BE2C (cell line): ENCODE results near the gene SELENOW.

ENCODE experiments used
- DNase-seq: peaks from one replicate; pipeline ENCODE4 v3.0.0-alpha.2; 2020
- H3K27me3 ChIP-seq: fragments of 250-450 bp; sonication (Bioruptor Pico); 2 replicates; pipeline ENCODE4 v1.5.1; 2020; ENCODE audit warnings: mild to moderate bottlenecking
- H3K36me3 ChIP-seq: fragments of 250-450 bp; sonication (Bioruptor Pico); 2 replicates; pipeline ENCODE4 v1.5.1; 2020; ENCODE audit warnings: mild to moderate bottlenecking
- H3K4me1 ChIP-seq: fragments of 250-450 bp; sonication (Bioruptor Pico); 2 replicates; pipeline ENCODE4 v1.5.1; 2020
- H3K4me3 ChIP-seq: 2 replicates; pipeline ENCODE4 v1.5.1; 2011; ENCODE audit warnings: low read depth, low read length
- H3K9me3 ChIP-seq: fragments of 250-450 bp; sonication (Bioruptor Pico); 2 replicates; pipeline ENCODE4 v1.5.1; 2020
- TF ChIP-seq, protein P1 (sequence below): IDR thresholded peaks from 2 replicates; pipeline ENCODE4 v1.5.1; 2012; ENCODE audit warnings: mild to moderate bottlenecking, low read depth, low read length

The SELENOW gene

DNA sequence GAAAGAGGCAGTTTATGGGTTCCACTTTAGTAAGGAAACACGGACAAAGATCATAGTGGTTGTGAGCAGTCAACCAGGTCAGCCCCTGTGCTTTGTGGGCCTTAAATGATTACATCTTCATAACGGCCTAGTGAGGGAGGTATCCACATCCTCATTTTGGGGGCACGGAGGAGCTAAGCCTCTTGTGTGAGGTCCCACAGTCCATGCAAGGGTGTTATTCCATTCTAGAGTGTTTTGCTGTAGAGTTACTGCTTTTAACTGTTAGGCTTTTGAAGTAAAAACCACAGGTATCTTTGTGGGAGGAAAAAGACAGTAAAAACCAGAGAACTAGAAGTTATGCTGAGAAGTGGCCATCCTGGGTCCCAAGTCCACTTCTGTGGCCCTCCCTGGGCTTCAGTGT, 29.2 kb upstream of the SELENOW start:
- no peaks in the 10 kb centered on the region for H3K27me3 ChIP-seq
- H3K36me3 ChIP-seq: peaks cover 75% of the 10 kb centered on the region
- H3K9me3 ChIP-seq: no peaks in the 10 kb centered on the region
- TF ChIP-seq, protein P1, sequence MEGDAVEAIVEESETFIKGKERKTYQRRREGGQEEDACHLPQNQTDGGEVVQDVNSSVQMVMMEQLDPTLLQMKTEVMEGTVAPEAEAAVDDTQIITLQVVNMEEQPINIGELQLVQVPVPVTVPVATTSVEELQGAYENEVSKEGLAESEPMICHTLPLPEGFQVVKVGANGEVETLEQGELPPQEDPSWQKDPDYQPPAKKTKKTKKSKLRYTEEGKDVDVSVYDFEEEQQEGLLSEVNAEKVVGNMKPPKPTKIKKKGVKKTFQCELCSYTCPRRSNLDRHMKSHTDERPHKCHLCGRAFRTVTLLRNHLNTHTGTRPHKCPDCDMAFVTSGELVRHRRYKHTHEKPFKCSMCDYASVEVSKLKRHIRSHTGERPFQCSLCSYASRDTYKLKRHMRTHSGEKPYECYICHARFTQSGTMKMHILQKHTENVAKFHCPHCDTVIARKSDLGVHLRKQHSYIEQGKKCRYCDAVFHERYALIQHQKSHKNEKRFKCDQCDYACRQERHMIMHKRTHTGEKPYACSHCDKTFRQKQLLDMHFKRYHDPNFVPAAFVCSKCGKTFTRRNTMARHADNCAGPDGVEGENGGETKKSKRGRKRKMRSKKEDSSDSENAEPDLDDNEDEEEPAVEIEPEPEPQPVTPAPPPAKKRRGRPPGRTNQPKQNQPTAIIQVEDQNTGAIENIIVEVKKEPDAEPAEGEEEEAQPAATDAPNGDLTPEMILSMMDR: no peak
- no peaks in the 10 kb centered on the region for H3K4me1 ChIP-seq
- DNase-seq: no peak
- no peak overlapping the region for H3K4me3 ChIP-seq

DNA sequence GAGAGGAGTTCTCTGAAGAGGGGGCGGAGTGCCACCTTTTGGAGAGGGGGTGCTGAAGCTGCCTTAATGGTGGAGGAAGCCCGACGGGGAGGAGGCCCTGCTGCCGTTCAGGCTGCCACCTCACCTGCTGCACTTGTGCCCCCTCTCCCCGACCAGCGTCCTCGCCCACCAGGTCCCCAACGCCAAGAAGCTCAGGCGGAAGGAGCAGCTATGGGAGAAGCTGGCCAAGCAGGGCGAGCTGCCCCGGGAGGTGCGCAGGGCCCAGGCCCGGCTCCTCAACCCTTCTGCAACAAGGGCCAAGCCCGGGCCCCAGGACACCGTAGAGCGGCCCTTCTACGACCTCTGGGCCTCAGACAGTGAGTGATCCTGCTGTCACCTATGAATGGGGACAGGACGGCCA, 27.8 kb upstream of the SELENOW start:
- H3K4me1 ChIP-seq: no peaks in the 10 kb centered on the region
- H3K9me3 ChIP-seq: no peaks in the 10 kb centered on the region
- no peak overlapping the region for H3K4me3 ChIP-seq
- no peaks in the 10 kb centered on the region for H3K27me3 ChIP-seq
- TF ChIP-seq, protein P1: no peak
- DNase-seq: no peak
- H3K36me3 ChIP-seq: peaks cover 89% of the 10 kb centered on the region

DNA sequence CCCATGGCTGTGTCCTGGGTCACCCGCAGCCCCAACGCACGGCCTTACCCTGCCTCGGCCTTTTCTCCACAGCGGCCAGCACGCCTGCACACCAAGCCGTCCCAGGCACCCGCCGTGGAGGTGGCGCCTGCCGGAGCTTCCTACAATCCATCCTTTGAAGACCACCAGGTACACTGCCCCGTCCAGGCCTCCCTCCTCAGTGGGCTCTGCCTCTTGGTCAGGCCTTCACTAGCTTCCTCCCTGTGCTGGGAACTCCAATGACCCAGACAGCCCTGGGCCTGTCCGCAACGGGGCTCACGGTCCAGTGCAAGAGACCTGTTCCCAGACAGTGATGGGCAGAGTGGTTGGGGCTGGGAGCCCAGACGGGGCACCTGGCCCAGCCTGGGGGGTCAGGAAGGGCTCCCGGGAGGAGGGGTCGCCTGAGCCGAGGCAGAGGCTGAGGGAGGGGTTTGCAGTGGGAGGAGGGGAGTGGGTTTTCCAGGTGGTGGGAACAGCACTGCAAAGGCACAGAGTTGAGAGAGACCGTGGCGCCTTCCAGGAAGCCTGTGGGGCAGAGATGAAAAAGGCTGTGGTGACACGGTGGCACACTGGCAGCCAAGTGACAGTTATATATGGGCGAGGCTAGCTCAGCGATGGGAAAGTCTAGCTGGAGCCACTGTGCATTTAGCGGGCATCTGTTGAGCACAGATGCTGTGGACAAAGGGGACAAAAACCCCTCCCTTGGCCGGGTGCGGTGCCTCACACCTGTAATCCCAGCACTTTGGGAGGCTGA, 25.9 kb upstream of the SELENOW start:
- Histone ChIP-seq H3K9me3 (no peaks in the 10 kb centered on the region), H3K36me3 (peaks cover 96% of the 10 kb centered on the region), H3K4me1 (no peaks in the 10 kb centered on the region), H3K4me3 (no peak overlapping the region), H3K27me3 (no peaks in the 10 kb centered on the region)
- TF ChIP-seq, protein P1: no peak
- DNase-seq: no peak

DNA sequence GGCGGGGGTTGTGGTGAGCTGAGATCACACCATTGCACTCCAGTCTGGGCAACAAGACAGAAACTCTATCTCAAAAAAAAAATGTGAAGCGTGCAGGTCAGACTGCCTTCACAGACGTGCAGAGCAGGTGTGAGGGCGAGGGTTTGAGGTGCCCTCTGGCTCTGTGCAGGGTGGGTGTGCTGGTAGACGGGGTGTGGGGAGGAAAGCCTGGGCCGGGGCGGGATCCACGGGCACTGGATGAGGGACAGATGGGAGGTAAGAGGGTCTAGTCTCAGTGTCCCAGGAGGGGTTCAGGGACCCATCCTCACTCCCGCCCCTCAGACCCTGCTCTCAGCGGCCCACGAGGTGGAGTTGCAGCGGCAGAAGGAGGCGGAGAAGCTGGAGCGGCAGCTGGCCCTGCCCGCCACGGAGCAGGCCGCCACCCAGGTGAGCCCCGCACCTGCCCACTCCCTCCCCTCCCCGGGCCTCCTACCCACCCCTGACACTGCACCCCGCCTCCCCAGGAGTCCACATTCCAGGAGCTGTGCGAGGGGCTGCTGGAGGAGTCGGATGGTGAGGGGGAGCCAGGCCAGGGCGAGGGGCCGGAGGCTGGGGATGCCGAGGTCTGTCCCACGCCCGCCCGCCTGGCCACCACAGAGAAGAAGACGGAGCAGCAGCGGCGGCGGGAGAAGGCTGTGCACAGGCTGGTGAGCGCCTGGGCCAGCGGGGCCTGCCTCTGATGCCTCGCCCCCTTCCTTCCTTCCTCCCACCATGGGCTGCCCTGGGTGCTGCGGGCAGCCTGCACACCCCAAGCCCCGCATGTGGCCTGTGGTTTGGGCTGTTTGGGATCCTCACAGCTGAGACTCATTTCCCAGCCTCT, 24.1 kb upstream of the SELENOW start:
- TF ChIP-seq, protein P1: no peak
- no peak overlapping the region for H3K4me3 ChIP-seq
- peaks cover 97% of the 10 kb centered on the region for H3K36me3 ChIP-seq
- no peaks in the 10 kb centered on the region for H3K9me3 ChIP-seq
- DNase-seq: no peak
- H3K4me1 ChIP-seq: no peaks in the 10 kb centered on the region
- no peaks in the 10 kb centered on the region for H3K27me3 ChIP-seq

DNA sequence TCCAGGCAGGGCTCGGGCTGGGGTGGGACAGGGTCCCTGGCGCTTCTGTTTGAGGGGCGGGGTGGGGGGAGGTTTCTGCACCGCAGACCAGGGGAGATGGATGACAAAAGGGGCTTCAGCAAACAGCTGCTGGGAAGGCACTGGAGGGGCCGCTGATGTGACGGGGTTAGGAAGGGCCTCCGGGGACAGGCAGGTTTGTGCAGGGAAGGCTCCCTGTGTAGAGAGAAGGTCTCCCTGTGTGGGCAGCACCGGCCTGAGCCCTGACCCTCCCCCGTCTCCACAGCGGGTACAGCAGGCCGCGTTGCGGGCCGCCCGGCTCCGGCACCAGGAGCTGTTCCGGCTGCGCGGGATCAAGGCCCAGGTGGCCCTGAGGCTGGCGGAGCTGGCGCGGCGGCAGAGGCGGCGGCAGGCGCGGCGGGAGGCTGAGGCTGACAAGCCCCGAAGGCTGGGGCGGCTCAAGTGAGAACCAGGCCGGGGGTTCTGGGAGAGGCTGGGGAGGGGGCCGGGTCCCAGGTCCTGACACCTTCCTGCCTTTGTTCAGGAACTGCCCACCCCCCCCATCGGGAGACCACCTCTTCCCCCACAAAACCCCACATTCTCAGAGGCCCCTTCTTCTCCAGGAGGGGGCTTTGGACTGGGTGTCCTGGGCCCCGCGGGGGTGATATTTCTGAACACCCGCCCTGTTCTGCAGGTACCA, 23.3 kb upstream of the SELENOW start:
- Histone ChIP-seq H3K9me3 (no peaks in the 10 kb centered on the region), H3K27me3 (no peaks in the 10 kb centered on the region), H3K4me1 (no peaks in the 10 kb centered on the region), H3K36me3 (peaks cover 89% of the 10 kb centered on the region), H3K4me3 (no peak overlapping the region)
- DNase-seq: no peak
- TF ChIP-seq, protein P1: no peak
